ENCODE measurements around the gene NKX3-2.
"Not testable (repeated sequence)": the region's sequence is repeated elsewhere in the genome, so short reads cannot be mapped to it uniquely, and the experiment has no call there.

Gene NKX3-2

GRCh38 chr4:13543839-13544605, at the start of gene NKX3-2:
NKX3-2 (minus strand) TSS chr4:13544508; CDS start chr4:13544414, 94 bp downstream.
- DNase-seq (ENCODE audit: low read depth): no peak

- no peak for DNase-seq (ENCODE audit: low read depth)
Measured at GRCh38 chr4:13592220-13592619, 47.9 kb upstream of the NKX3-2 start.

- DNase-seq (ENCODE audit: low read depth): no peak
Measured at GRCh38 chr4:13590766-13591165, 46.5 kb upstream of the NKX3-2 start.

GRCh38 chr4:13588954-13589353, 44.6 kb upstream of the NKX3-2 start:
- DNase-seq (ENCODE audit: low read depth): no peak

- no peak for DNase-seq (ENCODE audit: low read depth)
Measured at GRCh38 chr4:13584481-13584880, 40.2 kb upstream of the NKX3-2 start.

- DNase-seq (ENCODE audit: low read depth): no peak
Measured at GRCh38 chr4:13580036-13580435, 35.7 kb upstream of the NKX3-2 start.

- DNase-seq (ENCODE audit: low read depth): no peak
Measured at GRCh38 chr4:13577660-13578059, 33.4 kb upstream of the NKX3-2 start.

GRCh38 chr4:13570916-13571315, 26.6 kb upstream of the NKX3-2 start:
- no peak for DNase-seq (ENCODE audit: low read depth)

- DNase-seq (ENCODE audit: low read depth): no peak
Measured at GRCh38 chr4:13567125-13567524, 22.8 kb upstream of the NKX3-2 start.

GRCh38 chr4:13562876-13563275, 18.6 kb upstream of the NKX3-2 start:
- DNase-seq (ENCODE audit: low read depth): no peak

- no peak for DNase-seq (ENCODE audit: low read depth)
Measured at GRCh38 chr4:13561673-13562072, 17.4 kb upstream of the NKX3-2 start.

- DNase-seq (ENCODE audit: low read depth): not testable (repeated sequence)
Measured at GRCh38 chr4:13560111-13560510, 15.8 kb upstream of the NKX3-2 start.

- DNase-seq (ENCODE audit: low read depth): no peak
Measured at GRCh38 chr4:13559413-13559812, 15.1 kb upstream of the NKX3-2 start.

- no peak for DNase-seq (ENCODE audit: low read depth)
Measured at GRCh38 chr4:13558881-13559280, 14.6 kb upstream of the NKX3-2 start.

- DNase-seq (ENCODE audit: low read depth): no peak
Measured at GRCh38 chr4:13555325-13555724, 11.0 kb upstream of the NKX3-2 start.

GRCh38 chr4:13553081-13553480, 8.8 kb upstream of the NKX3-2 start:
- DNase-seq (ENCODE audit: low read depth): no peak

GRCh38 chr4:13548984-13549546, 4.8 kb upstream of the NKX3-2 start:
- peak; percentile 62 for DNase-seq (ENCODE audit: low read depth)

GRCh38 chr4:13548059-13548983, 4.0 kb upstream of the NKX3-2 start:
- no peak for DNase-seq (ENCODE audit: low read depth)

GRCh38 chr4:13547485-13548041, 3.3 kb upstream of the NKX3-2 start:
- DNase-seq (ENCODE audit: low read depth): no peak

GRCh38 chr4:13546941-13547484, 2.7 kb upstream of the NKX3-2 start:
- no peak for DNase-seq (ENCODE audit: low read depth)

- no peak for DNase-seq (ENCODE audit: low read depth)
Measured at GRCh38 chr4:13546142-13546940, 2.0 kb upstream of the NKX3-2 start.

All from fibroblast of the conjunctiva (primary cell).